Fibroblast of villous mesenchyme (primary cell): ENCODE measurements around the gene CACNA1D. TPM values are rescaled to one million over a fixed set of nuclear protein-coding genes. Genes with fewer than 3 reads are reported as not detected.

ENCODE experiments used
- DNase-seq: peaks from one replicate; pipeline ENCODE4 v3.0.0-alpha.2; 2010; ENCODE audit warnings: low read depth
- H3K4me3 ChIP-seq: 2 replicates; pipeline ENCODE4 v1.5.1; 2011; ENCODE audit warnings: low read depth, mild to moderate bottlenecking, low read length
- CTCF ChIP-seq: IDR thresholded peaks from 2 replicates; pipeline ENCODE4 v1.5.1; 2012; ENCODE audit warnings: low read depth, mild to moderate bottlenecking, low read length; ENCODE audit not compliant: insufficient read depth
- total RNA-seq: library from RNA; depleted of rRNA; stranded (reverse); fragments of >200 nt; gene quantifications from 2 replicates; pipeline ENCODE4 v1.2.3, GENCODE V29; 2012

Gene CACNA1D
- total RNA-seq, 1 donor = not detected

- DNase-seq = no peak
- TF ChIP-seq CTCF = no peak
- no peak overlapping the region for H3K4me3 ChIP-seq
Measured at GRCh38 chr3:53809764-53810400, 315.5 kb downstream of the CACNA1D start.

- no peak overlapping the region for H3K4me3 ChIP-seq
- no peak for DNase-seq
- no peak for TF ChIP-seq CTCF
Measured at GRCh38 chr3:53811143-53811927, 316.9 kb downstream of the CACNA1D start.

GRCh38 chr3:53812434-53812833, 318.0 kb downstream of the CACNA1D start:
- no peak for TF ChIP-seq CTCF
- no peak for DNase-seq
- no peak overlapping the region for H3K4me3 ChIP-seq

- H3K4me3 ChIP-seq = no peak overlapping the region
- TF ChIP-seq CTCF = no peak
- no peak for DNase-seq
Measured at GRCh38 chr3:53813229-53813628, 318.8 kb downstream of the CACNA1D start.

GRCh38 chr3:53813876-53814275, 319.5 kb downstream of the CACNA1D start:
- no peak for TF ChIP-seq CTCF
- DNase-seq = no peak
- no peak overlapping the region for H3K4me3 ChIP-seq

GRCh38 chr3:53815067-53815466, 320.7 kb downstream of the CACNA1D start:
- no peak for DNase-seq
- no peak overlapping the region for H3K4me3 ChIP-seq
- TF ChIP-seq CTCF = no peak

- no peak for DNase-seq
- TF ChIP-seq CTCF = no peak
- H3K4me3 ChIP-seq = no peak overlapping the region
Measured at GRCh38 chr3:53815651-53816050, 321.2 kb downstream of the CACNA1D start.
